T1000 (cell line): ENCODE measurements around the gene WDFY2.
"Not testable (repeated sequence)": the region's sequence is repeated elsewhere in the genome, so short reads cannot be mapped to it uniquely, and the experiment has no call there.

Experiments
- DNase-seq: peaks from one replicate; lab custom pipeline; 2025; ENCODE audit warnings: mixed read lengths; lab: John Stamatoyannopoulos, UW

The WDFY2 gene

DNA sequence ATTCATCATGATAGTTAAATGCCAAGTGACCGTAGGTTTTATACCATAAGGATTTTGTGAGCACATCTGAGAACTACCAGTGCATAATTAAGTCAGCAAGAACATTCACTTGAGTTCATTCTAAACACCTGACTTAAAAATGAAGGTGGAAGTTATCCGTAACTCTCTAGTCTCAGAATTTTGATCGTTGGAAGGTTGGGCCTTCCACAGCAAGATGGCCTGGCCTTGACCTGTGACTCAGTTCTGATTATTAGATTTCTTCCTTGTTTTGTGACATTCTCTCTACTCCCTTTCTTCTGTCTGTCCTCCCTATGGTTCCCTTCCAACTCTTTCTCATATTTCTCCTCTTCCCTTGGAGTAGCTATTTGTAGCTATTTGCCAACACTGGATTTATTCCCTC lies 20.0 kb upstream of the WDFY2 start:
- DNase-seq = no peak

DNA sequence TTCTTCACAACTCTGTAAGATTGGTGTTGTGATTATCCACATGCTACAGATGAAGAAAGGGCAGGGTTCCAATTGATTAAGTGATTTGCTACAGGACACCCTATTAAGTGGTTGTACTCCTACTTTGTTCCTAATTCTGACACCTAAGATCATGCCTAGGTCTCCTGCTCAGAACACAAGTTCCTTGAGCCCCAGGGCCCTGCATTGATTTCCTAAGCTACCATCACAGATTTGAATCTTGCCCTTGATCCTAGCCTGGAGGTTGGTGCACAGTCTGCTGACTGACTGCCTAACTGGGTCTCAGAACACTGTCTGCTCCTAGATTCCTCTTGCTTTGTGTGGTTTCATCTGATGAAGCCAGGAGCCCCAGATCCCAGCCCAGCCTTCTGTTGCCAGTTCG lies 19.6 kb upstream of the WDFY2 start:
- no peak for DNase-seq

- DNase-seq = not testable (repeated sequence)
Measured at GRCh38 chr13:51569001-51569400, 15.3 kb upstream of the WDFY2 start.

DNA sequence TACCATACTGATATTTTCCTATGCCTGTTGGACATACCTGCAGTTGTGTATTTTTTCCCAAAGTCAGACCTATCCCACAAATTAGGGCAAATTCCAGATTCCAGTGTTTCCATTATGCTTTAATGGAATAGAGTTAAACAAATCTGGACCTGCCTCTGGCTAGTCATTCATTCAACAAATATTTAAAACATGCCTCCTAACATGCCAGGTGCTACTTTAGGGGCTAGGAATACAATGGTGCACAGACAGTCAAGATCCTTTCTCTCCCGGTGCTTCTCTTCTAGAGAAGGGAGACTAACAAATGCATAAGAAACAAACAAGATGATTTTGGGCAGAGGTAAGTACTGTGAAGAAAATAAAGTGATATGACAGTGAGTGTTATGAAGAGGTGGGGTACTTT lies 7.5 kb upstream of the WDFY2 start:
- no peak for DNase-seq

GRCh38 chr13:51577690-51578089 lies 6.6 kb upstream of the WDFY2 start:
- DNase-seq = no peak

DNA sequence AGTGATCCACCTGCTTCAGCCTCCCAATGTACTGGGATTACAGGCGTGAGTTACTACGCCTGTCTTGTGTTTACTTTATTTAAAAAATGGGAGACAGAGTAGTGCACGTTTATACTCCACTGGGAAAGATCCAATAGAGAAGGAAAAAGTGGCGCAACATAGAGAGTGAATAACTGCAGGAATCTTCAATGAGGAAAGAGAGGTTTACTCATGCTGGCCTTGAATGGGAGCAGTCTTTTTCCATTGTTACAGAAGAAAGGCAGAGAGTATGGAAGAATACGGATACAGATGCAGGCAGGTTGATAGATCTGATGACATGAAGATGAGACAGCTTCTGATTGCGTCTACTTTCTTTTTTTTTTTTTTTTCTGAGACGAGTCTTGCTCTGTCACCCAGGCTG lies 4.6 kb upstream of the WDFY2 start:
- no peak for DNase-seq

GRCh38 chr13:51581148-51581820 lies 3.0 kb upstream of the WDFY2 start:
- no peak for DNase-seq

DNA sequence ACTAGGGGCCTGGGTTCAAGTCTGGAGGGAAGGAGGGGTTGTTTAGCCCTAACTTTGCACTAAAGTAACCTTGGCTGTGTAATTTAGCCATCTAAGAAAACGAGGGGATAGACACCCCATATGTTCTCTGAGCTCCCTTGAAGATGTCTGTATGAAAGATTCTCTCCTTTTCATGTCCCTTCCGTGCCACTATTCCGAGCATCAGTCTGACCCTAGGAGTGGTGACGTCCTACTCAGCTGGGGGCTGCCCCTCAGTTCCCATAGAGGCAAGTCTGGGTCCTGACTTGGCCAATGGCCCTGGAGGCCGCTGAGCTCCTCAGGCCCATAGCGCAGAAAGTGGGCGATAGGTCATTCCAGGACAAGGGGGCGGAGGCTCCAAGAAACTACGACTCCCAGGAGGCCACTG lies 790 bp upstream of the WDFY2 start:
- DNase-seq = no peak

GRCh38 chr13:51584731-51585672 lies 740 bp downstream of the WDFY2 start:
- no peak for DNase-seq

DNA sequence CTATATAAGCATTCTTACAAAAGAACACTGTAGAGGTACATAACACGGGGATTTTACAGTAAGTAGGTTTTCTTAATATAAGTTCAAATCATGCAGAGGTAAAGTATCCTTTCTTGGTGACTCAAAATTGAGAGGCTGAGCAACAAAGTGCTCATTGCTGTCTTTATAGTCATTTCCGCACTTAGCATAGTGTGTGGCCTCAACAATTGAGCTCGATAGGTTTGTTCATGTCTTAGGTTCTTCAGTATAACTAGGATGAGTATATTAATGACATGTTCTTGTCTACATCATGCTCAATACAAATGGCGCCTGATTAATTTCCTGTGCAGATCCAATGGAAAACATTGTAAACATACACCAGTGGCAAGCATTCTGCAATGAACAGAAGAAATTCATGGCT lies 1.4 kb downstream of the WDFY2 start:
- no peak for DNase-seq

DNA sequence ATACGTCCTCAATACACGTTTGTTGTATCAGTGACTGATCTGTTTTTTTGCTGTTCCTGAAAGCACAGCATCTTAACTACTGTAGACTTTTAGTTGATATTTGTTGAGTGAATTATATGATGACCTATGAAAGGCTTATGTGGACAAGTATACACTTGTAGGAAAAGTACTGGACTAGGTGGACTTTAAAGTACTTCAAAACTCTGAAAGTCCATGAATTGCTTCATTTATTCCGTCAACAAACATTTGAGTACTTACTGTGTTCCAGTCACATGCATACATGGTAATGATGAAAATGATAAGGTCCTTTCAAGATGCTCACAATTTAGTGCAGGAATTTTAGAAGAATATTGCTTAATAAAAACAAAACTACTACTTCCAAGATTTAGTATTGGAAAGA lies 3.1 kb downstream of the WDFY2 start:
- no peak for DNase-seq

DNA sequence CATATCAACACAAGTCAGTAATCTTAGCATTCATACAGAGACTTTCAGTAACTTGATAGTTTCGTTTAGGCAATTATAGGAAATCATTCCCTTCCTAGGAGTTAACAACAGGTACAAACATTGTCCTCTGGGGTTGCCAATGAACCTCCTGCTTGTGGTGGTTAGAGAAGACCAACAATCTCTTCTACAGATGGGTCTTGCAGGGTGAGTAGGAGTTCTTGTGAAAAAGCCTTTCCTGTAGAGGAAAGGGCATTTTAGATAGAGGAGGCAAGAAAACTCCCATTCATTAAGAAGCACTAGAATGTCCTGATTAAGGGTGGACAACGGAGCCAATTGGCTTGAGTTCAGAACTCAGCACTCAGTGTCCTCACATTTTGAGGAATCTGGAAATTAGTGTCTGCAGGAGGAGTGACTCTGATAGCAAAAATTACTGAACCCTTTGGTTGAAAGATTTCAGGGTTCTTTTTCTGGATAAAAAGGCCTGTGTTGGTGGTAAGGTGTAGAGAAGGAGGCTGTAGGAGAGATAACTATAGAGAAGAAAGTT lies 4.2 kb downstream of the WDFY2 start:
- no peak for DNase-seq

- no peak for DNase-seq
Measured at GRCh38 chr13:51589793-51590192, 5.5 kb downstream of the WDFY2 start.

DNA sequence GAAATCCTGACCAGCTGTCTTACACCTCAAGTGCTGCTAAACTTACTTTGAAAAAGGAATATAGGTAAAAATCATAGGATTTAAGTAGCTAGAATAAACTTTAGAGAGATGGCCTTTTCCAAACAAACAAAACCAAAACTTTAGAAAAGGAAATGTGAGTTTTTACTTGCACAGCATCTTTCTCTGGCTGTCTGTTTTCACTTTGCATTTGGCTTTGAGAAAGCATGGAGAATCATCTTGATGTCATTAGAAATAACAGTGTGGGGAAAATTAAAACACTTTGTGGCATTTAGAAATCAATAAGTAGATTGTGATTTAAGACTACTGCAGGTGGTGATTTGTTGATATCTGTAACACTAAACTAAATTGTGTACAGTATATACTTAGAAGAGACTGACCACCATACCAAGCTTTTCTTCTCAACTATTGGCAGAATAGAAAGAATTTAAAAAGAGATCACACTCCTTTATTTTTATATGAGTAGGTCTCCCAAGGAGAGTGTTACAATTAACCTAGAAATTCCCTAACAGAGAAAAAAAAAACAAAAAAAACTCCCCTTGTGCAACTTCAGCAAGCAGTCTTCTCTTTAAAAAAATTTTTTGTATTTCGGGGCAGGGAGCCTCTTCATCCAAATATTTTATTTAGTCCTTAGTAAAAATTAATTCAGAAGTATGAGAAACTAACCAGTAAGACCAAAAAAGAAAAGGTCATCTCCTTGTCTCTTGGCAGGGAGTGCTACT lies 6.1 kb downstream of the WDFY2 start:
- DNase-seq = no peak

DNA sequence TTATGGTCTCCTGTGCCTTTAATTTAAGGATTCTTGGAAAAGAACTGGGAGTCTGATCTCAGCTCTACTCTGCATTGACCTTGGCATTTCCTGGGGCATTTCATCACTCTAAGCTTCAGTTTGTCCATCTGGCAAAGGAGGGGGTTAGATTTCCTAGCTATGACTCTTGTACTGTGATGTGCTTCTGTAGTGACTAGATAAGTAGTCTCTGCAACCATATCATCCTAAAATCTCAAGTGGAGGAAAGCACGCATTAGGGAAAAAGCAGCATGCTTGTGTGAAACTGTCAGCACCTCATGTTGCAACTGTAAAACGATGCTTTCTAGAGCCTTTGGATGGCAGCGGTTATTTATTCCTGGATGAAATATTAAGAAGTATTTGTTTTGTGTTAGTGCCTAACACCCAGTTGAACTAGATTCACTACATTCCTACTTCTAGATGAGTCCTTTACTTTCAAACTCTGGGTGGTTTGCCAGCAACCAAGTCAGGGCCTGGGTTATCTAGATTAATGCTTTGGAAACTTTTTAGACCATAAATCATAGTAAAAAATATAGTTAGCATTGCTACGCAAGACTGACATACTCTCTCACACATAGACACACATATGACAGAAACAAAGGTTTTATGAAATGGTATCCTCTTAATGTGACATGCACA lies 6.8 kb downstream of the WDFY2 start:
- peak; percentile 4 for DNase-seq

- not testable (repeated sequence) for DNase-seq
Measured at GRCh38 chr13:51591938-51592337, 7.7 kb downstream of the WDFY2 start.

DNA sequence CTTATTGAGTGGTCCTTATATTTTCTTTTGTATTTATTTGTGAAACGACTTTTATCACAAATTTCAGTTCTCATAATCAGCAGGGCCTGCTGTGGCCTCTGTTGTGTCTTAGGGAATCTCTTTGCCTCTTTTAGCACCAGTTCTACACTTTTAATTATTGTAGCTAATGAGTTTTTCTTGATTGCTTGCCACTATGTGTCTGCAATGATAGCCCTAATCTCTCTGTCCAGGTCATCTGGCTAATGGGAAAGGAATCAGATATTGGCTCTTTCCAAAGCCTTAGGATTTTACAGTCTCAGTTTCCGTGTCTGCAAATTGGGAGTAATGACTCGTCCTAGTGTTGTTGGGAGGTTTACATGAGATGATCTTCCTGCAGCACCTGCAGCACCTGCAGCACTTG lies 10.2 kb downstream of the WDFY2 start:
- no peak for DNase-seq

DNA sequence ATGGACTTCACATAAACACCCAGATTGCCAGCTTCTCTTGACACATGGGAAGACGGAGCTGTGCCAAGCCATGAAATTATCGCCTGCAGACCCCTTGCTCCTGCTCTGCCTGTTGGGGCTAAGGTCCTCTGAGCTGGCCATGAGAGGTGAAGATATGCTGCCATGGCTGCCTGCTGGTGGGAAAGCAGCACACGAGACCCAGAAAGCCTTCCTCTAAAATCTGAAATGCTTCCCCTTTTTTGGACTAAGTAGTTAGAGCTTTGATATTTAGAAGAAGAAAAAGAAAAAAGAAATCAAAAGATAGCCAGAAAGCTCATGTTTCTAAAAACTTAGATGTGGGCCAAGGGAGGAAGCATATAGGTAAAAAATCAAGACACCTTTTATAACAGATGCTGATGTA lies 11.2 kb downstream of the WDFY2 start:
- DNase-seq = no peak

GRCh38 chr13:51596541-51596940 lies 12.3 kb downstream of the WDFY2 start:
- no peak for DNase-seq

DNA sequence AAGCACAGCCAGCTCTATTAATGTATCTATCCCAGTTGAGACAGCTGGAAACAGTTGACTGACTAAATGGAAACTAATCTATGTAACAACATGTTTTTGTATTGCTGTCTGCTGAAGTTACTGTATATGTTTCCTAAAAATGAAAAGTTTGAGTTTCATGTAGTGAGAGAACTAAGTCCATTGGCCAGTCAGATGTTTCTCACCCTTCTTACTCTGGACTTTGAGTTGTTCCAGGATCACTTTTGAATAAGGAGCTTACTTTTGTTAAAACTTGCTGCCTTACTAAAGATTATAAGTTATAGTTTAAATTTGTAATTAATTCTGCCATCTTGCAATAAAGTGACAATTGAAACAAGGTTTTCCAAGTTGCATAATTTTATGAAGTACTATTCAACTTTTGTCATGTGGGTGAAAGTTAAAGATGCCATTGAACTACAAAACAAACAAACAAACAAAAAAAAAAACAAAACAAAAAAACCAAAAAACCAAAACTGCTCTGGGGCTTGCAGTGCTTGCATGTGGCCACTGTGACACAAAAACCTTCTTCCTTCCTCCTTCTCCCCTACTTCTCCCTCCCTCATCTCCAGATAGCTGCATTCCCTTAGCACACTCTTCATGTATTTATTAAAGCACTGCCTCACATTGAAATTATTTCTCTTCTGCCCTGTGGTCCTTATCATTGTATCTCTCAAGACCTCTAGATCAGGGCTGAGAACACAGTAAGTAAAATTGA lies 15.3 kb downstream of the WDFY2 start:
- no peak for DNase-seq

GRCh38 chr13:51600703-51601102 lies 16.4 kb downstream of the WDFY2 start:
- DNase-seq = no peak
